T-cell (primary cell): ENCODE results near the gene CLDN14. TPM values are rescaled to one million over a fixed set of nuclear protein-coding genes. Genes with fewer than 3 reads are reported as not detected.

Source experiments
- ATAC-seq, 4 experiments: fragments of 200-7000 bp in 3 of 4; fragments of 150-1000 bp in 1 of 4; cut with Tn5 transposase; replicated peaks in 1 of 4; 1 replicate in 3 of 4; 2 replicates in 1 of 4; pipeline ENCODE4 v1.10.0; 2021; ENCODE audit warnings: moderate library complexity in 3 of 4, mild to moderate bottlenecking in 2 of 4, moderate number of reproducible peaks in 1 of 4
- CTCF ChIA-PET, 2 donors: fragments of 300-600 bp; sonication (Branson Sonifier 250); formaldehyde crosslinking; loops; one replicate each; lab custom pipeline; 2022; ENCODE audit warnings: antibody characterized with exemption in 2 of 2; lab: Charles Lee
- POLR2A ChIA-PET, 2 donors: fragments of 300-600 bp; sonication (Branson Sonifier 250); formaldehyde crosslinking; loops; one replicate each; lab custom pipeline; 2022; ENCODE audit warnings: antibody characterized with exemption in 2 of 2; lab: Charles Lee
- DNase-seq, 35 experiments: peaks; one replicate each; pipeline versions ENCODE4 v3.0.0 to v3.0.0-alpha.2; 2013 to 2023
- H3K27ac ChIP-seq: one replicate; pipeline ENCODE4 v1.5.1; 2013; ENCODE audit warnings: low read length
- H3K27me3 ChIP-seq, 2 experiments: replicated peaks in 1 of 2; 1 replicate in 1 of 2; 2 replicates in 1 of 2; pipeline versions ENCODE4 v1.6.1 to v1.7.0; 2013; ENCODE audit warnings: low read length in 1 of 2, mixed read lengths in 1 of 2; ENCODE audit not compliant: control insufficient read depth in 2 of 2, insufficient read depth in 2 of 2; ENCODE audit errors: extremely low read depth in 1 of 2
- H3K36me3 ChIP-seq, 2 donors: 1 replicate in 1 of 2; 2 replicates in 1 of 2; pipeline versions ENCODE4 v1.6.1 to v1.7.0; 2013; ENCODE audit warnings: low read length in 1 of 2; ENCODE audit not compliant: control insufficient read depth in 2 of 2, insufficient read depth in 1 of 2; ENCODE audit errors: extremely low read depth in 1 of 2
- H3K4me1 ChIP-seq, 2 experiments: 1 replicate in 1 of 2; 2 replicates in 1 of 2; pipeline versions ENCODE4 v1.6.1 to v1.7.0; 2013; ENCODE audit warnings: low read length in 2 of 2, mixed read lengths in 1 of 2; ENCODE audit not compliant: insufficient read depth in 2 of 2, control insufficient read depth in 1 of 2; ENCODE audit errors: extremely low read depth in 1 of 2
- H3K4me3 ChIP-seq, 2 donors: 1 replicate in 1 of 2; 2 replicates in 1 of 2; pipeline versions ENCODE4 v1.5.1 to v1.7.0; 2013; ENCODE audit warnings: mild to moderate bottlenecking in 2 of 2, low read length in 1 of 2, moderate library complexity in 1 of 2; ENCODE audit not compliant: control insufficient read depth in 1 of 2; ENCODE audit errors: extremely low read depth in 1 of 2
- H3K9me3 ChIP-seq: 2 replicates; pipeline ENCODE4 v1.7.0; 2013
- H3K27ac Mint-ChIP-seq, 2 donors: one replicate each; pipeline ENCODE4 v1.8.0; 2020 to 2021; ENCODE audit warnings: mild to moderate bottlenecking in 2 of 2, mixed read lengths in 2 of 2
- H3K27me3 Mint-ChIP-seq, 2 donors: one replicate each; pipeline ENCODE4 v1.8.0; 2021 to 2022; ENCODE audit warnings: mixed read lengths in 2 of 2
- H3K36me3 Mint-ChIP-seq: one replicate; pipeline ENCODE4 v1.8.0; 2021; ENCODE audit warnings: mixed read lengths
- H3K4me1 Mint-ChIP-seq, 3 donors: one replicate each; pipeline ENCODE4 v1.8.0; 2020 to 2022; ENCODE audit warnings: mixed read lengths in 3 of 3, mild to moderate bottlenecking in 1 of 3
- H3K4me3 Mint-ChIP-seq, 3 donors: one replicate each; pipeline ENCODE4 v1.8.0; 2020 to 2022; ENCODE audit warnings: mild to moderate bottlenecking in 3 of 3, mixed read lengths in 3 of 3, moderate library complexity in 3 of 3
- H3K9me3 Mint-ChIP-seq, 3 donors: one replicate each; pipeline ENCODE4 v1.8.0; 2020 to 2022; ENCODE audit warnings: mixed read lengths in 3 of 3
- WGBS: methylation state at CpG from one replicate; pipeline ENCODE4 v1.1.5; 2013; ENCODE audit warnings: missing lambda C conversion rate; ENCODE audit not compliant: insufficient coverage; 5-methylcytosine and 5-hydroxymethylcytosine counted together
- total RNA-seq, 35 experiments: library from RNA in 6 of 35; stranded (reverse) in 6 of 35; fragments of 120-200 nt in 1 of 35; gene quantifications; one replicate each; pipeline versions ENCODE4 v1.2.1 to v1.2.4 and lab custom pipeline; 2013 to 2026

The CLDN14 gene
- total RNA-seq, 5 donors from 2014 or later (not counting 1 experiment from before 2014, with no cell fraction given): not detected

GRCh38 chr21:36510911-36511310, 31.0 kb upstream of the CLDN14 start:
- Histone ChIP-seq H3K27ac (no peak overlapping the region), H3K4me3 (no peak overlapping the region), H3K36me3 (no peaks in the 10 kb centered on the region), H3K27me3 (peaks cover 0 to 21% of the 10 kb centered on the region in 2 experiments), H3K9me3 (no peaks in the 10 kb centered on the region), H3K4me1 (peaks cover 3% of the 10 kb centered on the region in 2 experiments)
- Mint-ChIP-seq H3K4me3 (no peak overlapping the region), H3K4me1 (peaks cover 6 to 12% (median 11%) of the 10 kb centered on the region in 3 donors), H3K36me3 (no peaks in the 10 kb centered on the region), H3K27me3 (peaks cover 6 to 12% of the 10 kb centered on the region in 2 donors), H3K27ac (no peak overlapping the region), H3K9me3 (no peaks in the 10 kb centered on the region)
- DNase-seq (no peak), ATAC-seq (no peak)
- POLR2A ChIA-PET: no interaction called here
- CTCF ChIA-PET: no interaction called here
- 59% methylated on average over 3 of the region's 6 CpGs for WGBS

GRCh38 chr21:36509973-36510664, 30.2 kb upstream of the CLDN14 start:
- Mint-ChIP-seq H3K4me1 (peaks cover 6 to 12% (median 11%) of the 10 kb centered on the region in 3 donors), H3K36me3 (no peaks in the 10 kb centered on the region), H3K4me3 (no peak overlapping the region), H3K27me3 (peaks cover 6 to 15% of the 10 kb centered on the region in 2 donors), H3K9me3 (no peaks in the 10 kb centered on the region), H3K27ac (no peak overlapping the region)
- no peak overlapping the region for H3K4me3 ChIP-seq
- H3K27me3 ChIP-seq: peaks cover 0 to 26% of the 10 kb centered on the region in 2 experiments
- H3K9me3 ChIP-seq: no peaks in the 10 kb centered on the region
- peaks cover 3% of the 10 kb centered on the region in 2 experiments for H3K4me1 ChIP-seq
- 90% methylated on average over 6 of the region's 9 CpGs for WGBS
- H3K36me3 ChIP-seq: no peaks in the 10 kb centered on the region
- ChIA-PET CTCF (no interaction called here), POLR2A (no interaction called here)
- no peak for DNase-seq
- no peak for ATAC-seq
- no peak overlapping the region for H3K27ac ChIP-seq

GRCh38 chr21:36508948-36509347, 29.0 kb upstream of the CLDN14 start:
- H3K27ac ChIP-seq: no peak overlapping the region
- Mint-ChIP-seq H3K9me3 (no peaks in the 10 kb centered on the region), H3K4me1 (peaks cover 6 to 12% (median 11%) of the 10 kb centered on the region in 3 donors), H3K4me3 (no peak overlapping the region), H3K36me3 (no peaks in the 10 kb centered on the region), H3K27ac (no peak overlapping the region), H3K27me3 (peaks cover 7 to 21% of the 10 kb centered on the region in 2 donors)
- peaks cover 0 to 23% of the 10 kb centered on the region in 2 experiments for H3K27me3 ChIP-seq
- no peaks in the 10 kb centered on the region for H3K36me3 ChIP-seq
- no peak overlapping the region for H3K4me3 ChIP-seq
- H3K9me3 ChIP-seq: no peaks in the 10 kb centered on the region
- POLR2A ChIA-PET: no interaction called here
- WGBS: 90% methylated on average over 7 of the region's 9 CpGs
- CTCF ChIA-PET: no interaction called here
- ATAC-seq: no peak
- no peak for DNase-seq
- H3K4me1 ChIP-seq: peaks cover 3% of the 10 kb centered on the region in 2 experiments

GRCh38 chr21:36507397-36508018, 27.6 kb upstream of the CLDN14 start:
- Mint-ChIP-seq H3K27ac (no peak overlapping the region), H3K9me3 (no peaks in the 10 kb centered on the region), H3K36me3 (no peaks in the 10 kb centered on the region), H3K4me1 (peaks cover 6 to 12% (median 11%) of the 10 kb centered on the region in 3 donors), H3K27me3 (peaks cover 6 to 25% of the 10 kb centered on the region in 2 donors), H3K4me3 (no peak overlapping the region)
- Histone ChIP-seq H3K4me3 (no peak overlapping the region), H3K27ac (no peak overlapping the region), H3K36me3 (no peaks in the 10 kb centered on the region), H3K4me1 (peaks cover 3% of the 10 kb centered on the region in 2 experiments), H3K27me3 (peaks cover 0 to 19% of the 10 kb centered on the region in 2 experiments), H3K9me3 (no peaks in the 10 kb centered on the region)
- DNase-seq: no peak
- ATAC-seq: no peak
- ChIA-PET POLR2A (no interaction called here), CTCF (interaction anchor here in 1 of 2 donors (0.5 kb wide), 1 partner anchor 412 kb away, joined by 3 read pairs; no protein-coding TSS in a partner anchor)
- WGBS: 87% methylated on average over 8 of the region's 9 CpGs

GRCh38 chr21:36506482-36506881, 26.6 kb upstream of the CLDN14 start:
- ChIA-PET CTCF (interaction anchor here (0.6 to 0.8 kb wide), 2 partner anchors 13 to 1639 kb away, joined by 3 read pairs; no protein-coding TSS in a partner anchor), POLR2A (no interaction called here)
- H3K9me3 Mint-ChIP-seq: no peaks in the 10 kb centered on the region
- no peaks in the 10 kb centered on the region for H3K9me3 ChIP-seq
- H3K27ac Mint-ChIP-seq: no peak overlapping the region
- H3K4me3 Mint-ChIP-seq: no peak overlapping the region
- 92% methylated on average over 4 of the region's 9 CpGs for WGBS
- H3K36me3 Mint-ChIP-seq: no peaks in the 10 kb centered on the region
- no peak overlapping the region for H3K27ac ChIP-seq
- H3K27me3 ChIP-seq: peaks cover 0 to 19% of the 10 kb centered on the region in 2 experiments
- peaks cover under 1 to 7% (median 4%) of the 10 kb centered on the region in 3 donors for H3K4me1 Mint-ChIP-seq
- H3K4me3 ChIP-seq: no peak overlapping the region
- H3K36me3 ChIP-seq: no peaks in the 10 kb centered on the region
- peaks cover 3 to 25% of the 10 kb centered on the region in 2 donors for H3K27me3 Mint-ChIP-seq
- H3K4me1 ChIP-seq: no peaks in the 10 kb centered on the region
- ATAC-seq: no peak
- no peak for DNase-seq

GRCh38 chr21:36504067-36505058, 24.4 kb upstream of the CLDN14 start:
- Histone ChIP-seq H3K36me3 (no peaks in the 10 kb centered on the region), H3K4me1 (no peaks in the 10 kb centered on the region), H3K4me3 (no peak overlapping the region), H3K27ac (no peak overlapping the region), H3K27me3 (peaks cover 0 to 26% of the 10 kb centered on the region in 2 experiments), H3K9me3 (no peaks in the 10 kb centered on the region)
- H3K9me3 Mint-ChIP-seq: no peaks in the 10 kb centered on the region
- peaks cover 3 to 25% of the 10 kb centered on the region in 2 donors for H3K27me3 Mint-ChIP-seq
- no peak overlapping the region for H3K27ac Mint-ChIP-seq
- WGBS: 0% methylated on average over 1 of the region's 5 CpGs
- H3K36me3 Mint-ChIP-seq: no peaks in the 10 kb centered on the region
- no peak overlapping the region for H3K4me3 Mint-ChIP-seq
- ChIA-PET POLR2A (no interaction called here), CTCF (interaction anchor here (0.5 to 1.1 kb wide), 3 partner anchors 28 to 423 kb away, joined by 3 read pairs; no protein-coding TSS in a partner anchor)
- ATAC-seq (no peak), DNase-seq (peak in 20 of 35 experiments; percentile 2 to 74 (median 18))
- H3K4me1 Mint-ChIP-seq: no peaks in the 10 kb centered on the region
